A204.1 (cell line): Measurements from ENCODE around the gene MUC13.

Source experiments
- FAIRE-seq: peaks from 2 replicates; lab custom pipeline; 2012; peaks lifted over from hg19 to GRCh38; lab: Jason Lieb, UNC

Gene MUC13

GRCh38 chr3:124950026-124950425, 15.5 kb upstream of the MUC13 start:
- FAIRE-seq, result no peak

- FAIRE-seq, result no peak
Measured at GRCh38 chr3:124942613-124943012, 8.1 kb upstream of the MUC13 start.

- FAIRE-seq, result no peak
Measured at GRCh38 chr3:124941771-124942170, 7.2 kb upstream of the MUC13 start.

- no peak for FAIRE-seq
Measured at GRCh38 chr3:124939661-124940060, 5.1 kb upstream of the MUC13 start.

- FAIRE-seq, result no peak
Measured at GRCh38 chr3:124938896-124939295, 4.3 kb upstream of the MUC13 start.

GRCh38 chr3:124937049-124937448, 2.5 kb upstream of the MUC13 start:
- no peak for FAIRE-seq

- no peak for FAIRE-seq
Measured at GRCh38 chr3:124935794-124936542, 1.4 kb upstream of the MUC13 start.

- no peak for FAIRE-seq
Measured at GRCh38 chr3:124935264-124935663, 713 bp upstream of the MUC13 start.

GRCh38 chr3:124928333-124929202, 6.0 kb downstream of the MUC13 start:
- FAIRE-seq, result peak; percentile 84

- no peak for FAIRE-seq
Measured at GRCh38 chr3:124927574-124928045, 6.9 kb downstream of the MUC13 start.

- FAIRE-seq, result no peak
Measured at GRCh38 chr3:124926426-124927101, 8.0 kb downstream of the MUC13 start.

GRCh38 chr3:124924741-124925140, 9.8 kb downstream of the MUC13 start:
- no peak for FAIRE-seq

GRCh38 chr3:124923833-124924232, 10.7 kb downstream of the MUC13 start:
- no peak for FAIRE-seq

- FAIRE-seq, result no peak
Measured at GRCh38 chr3:124920718-124921117, 13.8 kb downstream of the MUC13 start.

- no peak for FAIRE-seq
Measured at GRCh38 chr3:124919756-124920155, 14.8 kb downstream of the MUC13 start.

- no peak for FAIRE-seq
Measured at GRCh38 chr3:124918524-124918923, 16.0 kb downstream of the MUC13 start.

GRCh38 chr3:124916837-124917409, 17.6 kb downstream of the MUC13 start:
- FAIRE-seq, result no peak

GRCh38 chr3:124915254-124915653, 19.3 kb downstream of the MUC13 start:
- no peak for FAIRE-seq

GRCh38 chr3:124907957-124908356, 26.6 kb downstream of the MUC13 start:
- no peak for FAIRE-seq

- FAIRE-seq, result no peak
Measured at GRCh38 chr3:124904835-124905492, 29.6 kb downstream of the MUC13 start.

- FAIRE-seq, result no peak
Measured at GRCh38 chr3:124903896-124904834, 30.4 kb downstream of the MUC13 start.
